SK-N-MC (cell line): ENCODE data around the gene FUT3.

ENCODE experiments used
- EZH2 ChIP-seq: fragments of 200-600 bp; sonication (generic); IDR thresholded peaks from one replicate; pipeline ENCODE4 v1.6.1; 2017; ENCODE audit warnings: antibody characterized with exemption
- FOXP2 ChIP-seq: optimal IDR thresholded peaks from 2 replicates; pipeline ENCODE3; 2011; ENCODE audit warnings: mild to moderate bottlenecking, moderate library complexity; ENCODE audit not compliant: insufficient read depth; ENCODE audit errors: extremely low read length, control extremely low read depth
- POLR2AphosphoS5 ChIP-seq: IDR thresholded peaks from 2 replicates; pipeline ENCODE4 v1.6.1; 2012; ENCODE audit warnings: mild to moderate bottlenecking, low read depth, low read length, borderline replicate concordance

DNA sequence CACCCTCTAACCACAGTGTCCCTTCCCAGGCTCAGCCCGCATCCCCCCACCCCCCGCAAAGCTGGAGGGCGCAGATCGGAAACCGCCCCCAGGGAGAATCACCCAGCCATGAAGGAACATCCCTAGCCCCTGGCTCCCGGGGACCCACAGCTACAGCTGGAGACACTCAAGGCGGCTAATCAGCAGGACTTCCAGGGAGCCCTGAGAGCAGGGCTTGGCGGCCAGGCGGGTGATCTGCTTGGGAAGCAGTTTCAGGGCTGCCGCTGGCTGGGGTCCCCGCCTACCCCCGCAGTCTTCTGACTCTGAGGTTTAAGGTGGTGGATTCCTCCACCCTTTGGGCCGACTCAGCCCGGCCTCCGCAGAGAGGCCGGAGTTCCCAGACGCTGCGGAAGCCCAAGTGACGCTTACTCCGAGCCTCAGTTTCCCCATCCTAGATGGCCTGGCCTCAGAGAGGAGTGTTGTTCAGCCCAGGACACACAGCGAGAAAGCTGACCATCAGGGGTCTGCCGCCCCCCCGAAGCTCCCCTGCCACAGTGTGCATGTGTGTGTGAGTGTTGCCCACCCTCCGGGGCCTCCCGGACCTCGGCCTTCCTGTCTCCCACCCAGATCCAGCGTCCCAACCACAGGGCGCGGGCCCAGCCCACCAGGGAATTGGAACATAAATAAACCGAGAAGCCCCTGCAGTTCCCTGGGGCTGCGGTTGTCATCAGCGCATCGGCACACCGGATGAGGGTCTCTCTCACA is 21.5 kb downstream of the FUT3 start:
- TF ChIP-seq EZH2 (no peak), POLR2AphosphoS5 (no peak), FOXP2 (no peak)
